Fibroblast of the conjunctiva (primary cell): ENCODE data around the gene RCOR2.

Experiments
- DNase-seq: peaks from one replicate; pipeline ENCODE4 v3.0.0-alpha.2; 2010; ENCODE audit warnings: low read depth

The RCOR2 gene

DNA sequence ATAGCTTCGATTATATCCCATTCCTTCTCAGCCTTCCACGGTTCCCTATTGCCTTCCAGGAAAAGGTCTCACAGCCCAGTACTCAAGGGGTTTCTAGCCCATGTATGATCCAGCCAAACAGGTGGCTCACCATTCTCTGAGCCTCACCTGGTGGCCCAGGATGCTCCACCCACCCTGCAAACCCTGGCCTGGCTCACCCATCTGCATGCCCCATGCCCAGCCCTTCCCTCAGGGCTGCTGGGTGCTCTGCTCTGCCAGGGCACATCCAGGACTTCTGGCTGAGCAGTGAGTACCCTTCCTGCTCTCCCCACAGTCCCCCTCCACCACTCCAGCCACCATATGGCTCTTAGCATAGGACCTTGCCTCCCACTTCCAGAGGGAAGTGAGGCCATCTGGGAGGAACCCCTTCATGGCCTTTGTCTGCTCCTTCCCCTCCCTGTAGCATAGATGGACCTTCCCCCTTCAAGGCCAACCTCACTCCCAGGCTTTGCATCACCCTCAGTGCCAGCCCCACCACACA is 5.8 kb upstream of the RCOR2 start:
- DNase-seq, result no peak

DNA sequence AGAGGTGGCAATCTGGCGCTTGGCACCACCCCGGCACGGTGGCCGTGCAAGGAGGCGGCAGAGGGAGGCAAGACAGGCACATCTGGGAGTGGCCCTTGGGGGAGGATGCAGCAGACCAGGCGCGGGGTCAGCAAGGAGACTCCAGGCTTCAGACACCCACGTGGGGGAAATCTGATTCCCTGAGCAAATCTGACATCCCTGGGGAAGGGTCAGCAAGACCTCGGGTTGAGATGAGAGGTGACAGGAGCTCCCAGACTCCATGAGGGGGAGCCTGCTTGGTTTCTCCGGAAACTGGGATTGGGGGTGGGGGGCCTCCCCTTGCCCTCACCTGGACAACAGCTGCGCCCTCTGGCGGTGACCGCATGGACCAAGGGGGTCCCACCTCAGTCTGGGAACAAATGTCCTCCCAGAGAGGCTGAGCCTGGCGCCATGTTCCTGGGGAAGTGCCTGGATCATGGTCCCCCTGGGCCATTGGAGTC is 4.0 kb upstream of the RCOR2 start:
- DNase-seq, result no peak

DNA sequence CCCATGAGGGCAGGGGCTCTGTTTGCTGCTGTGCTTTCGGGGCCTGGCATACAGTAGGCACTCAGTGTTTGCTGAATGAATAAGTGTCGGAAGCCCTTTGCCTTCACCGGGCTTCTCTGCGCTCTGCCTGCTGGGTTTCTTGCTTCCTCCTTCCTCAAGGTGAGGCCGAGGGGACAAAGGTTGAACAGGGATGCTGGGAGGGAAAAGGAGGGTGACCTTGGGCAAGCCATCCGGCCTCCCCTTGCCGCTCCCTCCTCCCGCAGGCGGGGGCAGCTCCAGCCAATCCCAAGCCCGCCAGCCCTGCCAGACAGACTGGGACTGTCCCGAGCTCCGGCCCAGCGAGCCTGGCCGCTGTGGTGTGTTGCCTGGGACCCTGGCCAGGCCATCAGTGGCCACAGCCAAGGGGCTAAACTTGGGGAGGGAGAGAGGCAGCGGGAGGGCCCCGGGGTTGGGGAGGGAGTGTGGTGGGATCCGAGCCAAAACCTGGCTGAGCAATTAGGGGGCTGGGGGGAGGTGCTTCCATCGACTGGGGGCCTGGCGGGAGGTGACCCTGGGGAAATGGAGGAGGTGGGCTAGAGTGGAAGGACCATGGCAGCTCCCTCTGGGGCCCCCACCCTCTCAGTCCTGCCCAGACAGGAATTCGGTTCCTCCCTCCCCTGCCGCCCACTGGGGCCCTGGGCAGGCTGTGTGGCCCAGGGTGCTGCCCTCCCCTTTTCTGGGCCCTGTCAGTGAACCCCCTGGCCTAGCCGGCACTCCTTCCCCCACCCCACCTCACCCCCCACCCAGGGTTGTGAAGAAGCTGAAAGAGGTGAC is 3.4 kb upstream of the RCOR2 start:
- no peak for DNase-seq

DNA sequence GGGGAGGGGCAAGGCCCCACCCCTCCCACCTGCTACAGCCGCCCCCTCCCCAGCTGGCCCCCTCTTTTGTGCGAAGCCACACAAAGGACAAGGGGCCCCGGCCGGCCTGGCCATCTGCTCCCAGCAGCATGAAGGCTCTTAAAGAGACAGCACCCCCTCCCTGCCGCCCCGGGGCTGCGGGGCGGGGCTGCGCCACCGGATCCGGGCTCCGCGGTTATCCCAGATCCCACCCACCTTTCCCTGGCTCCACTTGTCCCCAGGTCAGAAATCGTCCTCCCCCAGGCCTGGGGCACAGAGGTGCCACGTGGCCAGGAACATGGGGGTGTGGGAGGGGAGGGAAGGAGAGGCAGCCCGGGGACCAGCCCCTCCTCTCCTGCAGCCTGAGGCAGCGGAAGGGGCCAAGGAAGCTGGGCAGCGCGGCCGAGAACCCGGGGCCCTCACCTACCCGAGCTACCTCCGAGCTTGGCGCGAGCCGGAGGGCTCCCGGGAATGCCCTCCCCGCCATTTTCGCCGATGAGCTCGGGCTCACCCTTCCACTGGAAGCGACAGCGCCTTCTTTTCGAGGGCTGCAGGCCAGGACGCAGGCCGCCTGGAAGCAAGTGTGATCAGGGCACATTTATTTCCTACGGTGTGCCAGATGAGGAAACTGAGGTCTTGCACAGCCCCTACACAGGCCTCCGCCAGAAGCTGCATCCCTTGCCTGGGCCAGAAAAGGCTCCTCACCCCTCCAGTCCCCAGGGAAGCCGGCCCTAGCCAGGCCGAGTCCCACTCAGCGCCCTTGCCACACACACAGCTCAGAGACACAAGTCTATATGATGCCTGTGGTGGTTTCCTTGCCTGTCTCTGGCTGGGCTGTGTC is 2.5 kb upstream of the RCOR2 start:
- no peak for DNase-seq

DNA sequence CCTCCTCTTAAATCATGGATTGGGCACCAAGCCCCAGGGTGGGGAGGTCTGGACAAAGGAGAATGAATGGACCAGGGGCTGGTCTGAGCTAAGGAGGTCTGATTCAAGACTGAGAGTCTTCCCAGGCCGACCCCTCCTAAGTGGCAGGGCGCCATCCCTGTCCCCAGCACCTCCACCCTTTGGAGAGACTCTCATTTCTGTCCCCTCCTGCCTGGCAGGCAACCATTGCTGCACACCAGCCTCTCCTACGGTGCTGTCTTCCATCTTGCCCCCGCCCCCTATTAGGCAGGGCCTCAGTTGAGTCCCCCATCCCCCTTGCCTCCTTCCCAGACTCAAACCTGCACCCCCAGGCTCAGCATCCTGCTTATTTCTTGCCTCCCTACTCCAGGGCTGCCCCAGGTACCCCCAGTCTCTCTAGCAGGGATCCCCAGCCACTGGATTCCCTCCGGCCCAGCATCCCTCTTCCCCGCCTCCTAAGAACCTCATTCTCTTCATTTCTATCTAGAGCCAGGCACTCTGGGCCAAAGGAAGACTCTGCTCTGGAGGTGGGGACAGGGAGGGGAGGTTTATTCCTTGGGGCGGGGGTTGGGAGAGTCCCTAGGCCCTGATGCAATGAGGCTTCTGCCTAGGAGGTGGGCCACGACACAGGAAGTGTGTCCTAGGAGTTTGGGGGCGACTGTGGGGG is 1.7 kb upstream of the RCOR2 start:
- DNase-seq, result no peak

DNA sequence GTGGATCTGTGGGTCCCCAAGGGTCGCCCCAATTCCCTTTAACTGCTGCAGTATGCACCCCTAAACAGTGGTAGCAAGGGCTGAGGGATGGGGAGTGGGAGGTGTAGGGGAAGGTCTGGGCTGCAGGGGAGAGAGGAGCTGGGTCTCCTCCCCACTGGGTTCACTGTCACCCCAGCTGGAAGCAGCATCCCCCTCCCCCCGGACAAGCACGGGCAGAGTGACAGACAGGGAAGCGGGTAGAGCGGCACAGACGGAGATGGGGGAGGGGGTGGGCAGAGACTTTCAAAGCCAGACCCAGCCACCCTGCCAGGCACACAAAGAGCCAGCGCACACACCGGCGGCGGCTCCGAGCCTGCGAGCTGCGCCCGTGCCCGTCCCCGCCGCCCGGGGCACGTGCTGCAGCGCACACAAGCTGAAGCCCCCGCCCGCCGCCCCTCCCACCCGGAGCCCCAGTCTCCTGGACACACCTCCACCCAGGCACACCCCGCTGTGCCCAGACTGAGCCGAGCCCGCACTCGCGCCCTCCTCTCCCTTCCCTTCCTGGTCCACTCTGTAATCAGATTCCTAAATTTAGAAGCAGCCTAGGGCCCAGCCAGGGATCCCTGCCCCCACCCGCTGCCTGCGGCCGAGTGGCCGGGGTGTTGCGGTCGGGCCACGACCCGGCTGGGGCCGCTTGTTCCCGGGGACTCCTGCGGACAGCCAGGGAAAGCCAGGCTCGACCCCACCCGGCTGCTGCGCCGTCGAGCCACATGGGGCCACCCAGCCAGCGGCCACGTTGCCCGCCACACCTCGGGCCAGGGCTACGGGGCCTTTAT is 935 bp upstream of the RCOR2 start:
- no peak for DNase-seq

DNA sequence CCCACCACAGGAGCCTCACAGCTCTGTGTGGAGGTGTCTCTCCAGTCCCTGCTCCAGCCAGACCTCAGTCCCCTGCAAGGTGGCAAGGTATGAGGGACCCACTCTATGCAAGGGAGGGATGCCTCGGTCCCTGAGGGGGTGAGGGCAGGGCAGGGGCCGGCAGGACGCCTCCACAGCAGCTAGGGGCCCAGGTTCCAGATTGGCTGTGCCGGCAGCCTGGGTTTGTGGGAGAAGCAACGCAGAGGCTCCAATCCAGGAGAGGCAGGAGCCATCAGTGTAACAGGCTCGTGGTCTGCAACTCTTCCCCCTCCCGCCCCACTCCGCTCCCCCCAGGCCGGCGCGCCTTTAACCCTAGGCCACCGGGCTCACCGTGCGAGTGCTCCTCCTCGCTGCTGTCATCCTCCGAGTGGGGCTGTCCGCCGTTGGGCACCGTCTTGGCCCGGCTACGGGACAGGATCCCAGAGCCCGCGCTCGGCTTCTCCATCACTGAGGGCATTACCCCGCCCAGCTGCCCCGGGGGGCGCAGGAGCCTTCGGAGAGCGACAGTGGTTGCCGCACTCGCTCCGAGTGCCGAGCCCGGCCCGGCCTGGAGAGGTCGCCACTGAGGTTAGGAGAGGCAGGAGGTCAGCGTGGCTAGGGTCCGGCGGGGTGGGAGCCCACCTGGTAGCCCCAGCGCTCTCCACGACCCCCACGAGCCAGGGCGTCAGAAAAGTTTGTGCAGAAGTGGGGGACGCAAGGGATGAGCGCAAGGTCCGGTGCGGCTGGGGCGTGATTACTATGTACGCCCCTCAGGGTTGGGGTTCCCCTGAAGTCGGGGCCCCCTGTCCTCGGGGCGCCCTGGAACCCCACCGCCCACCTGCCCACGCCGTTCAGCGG is 765 bp downstream of the RCOR2 start:
- DNase-seq, result no peak

DNA sequence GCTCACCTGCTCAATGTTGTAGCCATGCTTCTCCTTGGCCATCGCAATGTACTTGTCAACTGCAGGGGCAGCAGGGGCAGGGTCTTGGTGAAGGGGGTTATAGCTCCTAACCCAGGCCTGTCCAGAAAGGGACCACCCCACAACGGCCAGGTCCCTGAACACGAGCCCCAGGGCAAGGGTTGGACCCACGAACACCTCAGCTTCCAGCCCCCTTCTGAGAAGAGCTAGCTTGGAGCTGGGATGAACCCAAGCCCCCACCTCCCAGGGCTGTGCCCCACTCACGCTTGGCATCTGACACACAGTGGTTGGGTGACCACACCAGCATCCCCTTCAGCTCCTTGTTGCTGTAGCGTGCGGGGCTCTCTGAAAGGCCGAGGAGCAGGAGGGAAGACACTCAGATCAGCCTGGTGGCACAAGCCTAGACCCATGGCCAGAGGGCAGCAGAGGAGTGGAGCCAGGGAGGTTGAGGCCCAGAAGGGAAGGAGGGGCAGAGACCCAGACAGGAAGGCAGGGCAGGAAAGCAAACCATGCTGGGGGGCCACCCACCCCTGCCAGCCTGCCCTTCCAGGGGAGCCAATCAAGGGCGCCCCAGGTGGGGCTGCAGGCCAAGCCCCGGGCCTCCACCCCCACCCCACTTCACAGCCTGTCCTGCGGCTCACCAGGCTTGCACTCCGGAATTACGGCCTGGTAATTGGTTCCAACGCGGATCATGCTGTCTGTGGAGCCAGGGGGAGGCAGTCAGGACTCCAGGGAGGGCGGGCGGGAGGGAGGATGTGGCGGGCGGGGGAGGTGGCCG is 1.9 kb downstream of the RCOR2 start:
- no peak for DNase-seq

DNA sequence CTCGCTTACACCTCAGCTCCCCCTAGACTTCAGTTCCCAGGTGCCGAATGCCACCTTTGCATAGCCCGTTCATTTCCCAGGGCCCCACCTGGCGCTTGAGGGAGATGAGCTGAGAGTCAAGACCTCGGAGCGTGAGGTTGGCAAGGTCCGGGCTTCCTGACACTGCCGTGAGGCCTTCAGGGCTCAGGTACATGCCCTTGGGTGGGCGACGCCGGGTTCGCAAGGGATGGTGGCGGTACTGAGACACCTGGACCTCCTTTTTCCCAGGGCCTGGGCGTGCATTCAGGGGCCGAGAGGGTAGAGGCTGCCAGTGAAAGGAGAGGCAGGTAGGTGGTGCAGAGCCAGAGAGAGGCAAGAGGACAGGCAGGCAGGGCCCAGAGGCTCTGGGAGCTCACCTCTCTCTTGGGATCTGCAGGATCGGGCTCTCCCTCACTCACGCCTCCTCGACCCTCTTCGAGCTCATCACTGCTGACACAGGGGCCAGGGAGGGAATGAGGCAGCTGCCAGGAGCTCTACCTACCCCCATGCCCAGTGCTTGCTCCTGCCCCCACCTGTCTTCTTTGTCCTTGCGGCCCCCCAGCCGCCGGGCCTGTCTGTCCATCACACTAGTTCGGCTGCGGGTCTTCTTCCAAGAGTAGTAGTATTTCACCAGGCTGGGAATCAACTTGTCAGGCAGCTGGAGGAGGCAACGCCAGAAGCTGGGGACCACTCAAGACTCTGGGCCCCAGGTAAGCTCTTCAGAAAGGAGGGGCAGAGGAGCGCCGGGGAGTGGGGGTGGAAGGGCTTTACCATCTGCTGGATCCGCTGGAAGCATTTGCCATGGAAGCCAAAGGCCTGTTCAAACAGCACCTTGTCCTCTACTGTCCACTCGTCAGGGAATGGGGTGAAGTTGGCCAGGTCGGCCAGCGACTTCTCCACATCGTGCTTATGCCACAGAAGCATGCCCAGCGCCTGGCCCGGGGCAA is 2.8 kb downstream of the RCOR2 start:
- DNase-seq, result no peak

DNA sequence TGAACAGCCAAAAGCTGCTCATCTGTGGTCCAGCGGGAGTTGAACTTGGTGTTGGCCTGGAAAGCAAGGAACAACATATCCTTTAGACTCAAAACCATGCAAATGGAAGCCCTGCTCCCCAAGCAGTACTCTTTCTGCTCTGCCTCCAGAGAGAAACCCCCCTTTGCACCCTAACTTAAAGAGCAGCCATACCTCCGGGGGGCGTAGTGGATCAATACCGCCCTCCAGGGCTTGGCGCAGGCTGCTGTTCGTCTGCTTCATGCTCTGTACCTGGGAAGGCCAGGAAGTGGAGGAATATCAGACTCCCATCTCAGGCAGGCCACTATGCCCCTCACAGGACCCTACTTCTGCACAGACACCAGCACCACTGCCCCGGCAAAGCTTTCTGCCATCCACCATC is 4.3 kb downstream of the RCOR2 start:
- no peak for DNase-seq

DNA sequence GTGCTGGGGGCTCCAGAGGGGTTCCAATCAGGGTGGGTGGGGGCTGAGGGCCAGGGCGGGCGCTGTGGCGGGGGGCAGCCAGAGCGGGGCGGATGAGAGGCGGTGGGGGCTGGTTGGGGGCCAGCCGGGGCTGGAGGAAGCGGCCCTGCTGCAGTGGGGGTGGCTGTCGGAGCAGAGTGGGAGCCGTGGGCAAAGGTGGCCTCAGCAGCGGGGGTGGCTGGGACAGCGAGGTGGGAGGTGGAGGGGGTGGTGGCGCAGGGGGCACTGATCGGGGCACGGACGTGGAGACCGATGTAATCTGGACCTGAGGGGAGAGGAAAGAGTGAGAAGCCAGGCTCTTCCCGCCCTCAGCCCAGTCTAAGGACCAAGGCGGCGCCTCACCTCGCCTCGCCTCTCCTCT is 5.1 kb downstream of the RCOR2 start:
- no peak for DNase-seq

DNA sequence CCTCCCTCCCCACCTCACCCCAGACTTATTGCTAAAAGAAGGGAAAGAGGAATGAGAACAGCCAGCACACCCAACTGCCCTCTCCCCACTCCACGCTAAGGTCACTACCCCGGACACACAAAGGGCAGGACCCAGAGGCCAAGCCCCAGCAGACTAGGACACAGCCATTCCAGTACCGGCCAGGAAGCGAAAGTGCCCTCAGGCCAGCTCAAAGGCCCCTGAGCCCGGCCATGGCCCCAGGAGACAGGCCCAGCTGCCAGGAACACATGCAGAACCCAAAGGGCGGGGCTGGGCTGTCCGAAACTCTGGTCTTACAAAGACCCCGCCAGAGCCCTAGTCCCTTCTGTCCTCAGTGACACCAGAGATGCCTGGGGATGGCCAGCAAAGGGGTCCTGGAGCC is 5.5 kb downstream of the RCOR2 start:
- DNase-seq, result no peak

DNA sequence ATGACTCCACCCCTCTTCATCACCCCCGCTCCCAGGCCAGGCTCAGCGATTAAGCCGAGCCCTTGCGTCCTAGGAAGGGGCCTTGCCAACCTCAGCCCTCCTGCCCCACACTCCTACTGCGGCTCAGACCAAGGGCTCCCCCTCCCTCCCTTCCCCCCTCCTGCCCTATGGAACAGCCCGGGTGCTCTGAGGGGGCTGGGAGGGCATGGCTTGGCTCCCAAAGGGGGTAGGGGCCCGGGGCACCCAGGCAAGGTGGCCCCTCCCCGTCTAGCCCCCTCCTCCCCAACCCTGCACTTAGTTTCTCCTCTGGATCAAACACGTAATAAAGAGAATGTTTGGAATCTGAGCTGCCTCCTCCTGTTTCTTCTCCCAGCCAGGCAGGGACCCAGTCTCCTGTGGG is 6.3 kb downstream of the RCOR2 start:
- DNase-seq, result no peak

DNA sequence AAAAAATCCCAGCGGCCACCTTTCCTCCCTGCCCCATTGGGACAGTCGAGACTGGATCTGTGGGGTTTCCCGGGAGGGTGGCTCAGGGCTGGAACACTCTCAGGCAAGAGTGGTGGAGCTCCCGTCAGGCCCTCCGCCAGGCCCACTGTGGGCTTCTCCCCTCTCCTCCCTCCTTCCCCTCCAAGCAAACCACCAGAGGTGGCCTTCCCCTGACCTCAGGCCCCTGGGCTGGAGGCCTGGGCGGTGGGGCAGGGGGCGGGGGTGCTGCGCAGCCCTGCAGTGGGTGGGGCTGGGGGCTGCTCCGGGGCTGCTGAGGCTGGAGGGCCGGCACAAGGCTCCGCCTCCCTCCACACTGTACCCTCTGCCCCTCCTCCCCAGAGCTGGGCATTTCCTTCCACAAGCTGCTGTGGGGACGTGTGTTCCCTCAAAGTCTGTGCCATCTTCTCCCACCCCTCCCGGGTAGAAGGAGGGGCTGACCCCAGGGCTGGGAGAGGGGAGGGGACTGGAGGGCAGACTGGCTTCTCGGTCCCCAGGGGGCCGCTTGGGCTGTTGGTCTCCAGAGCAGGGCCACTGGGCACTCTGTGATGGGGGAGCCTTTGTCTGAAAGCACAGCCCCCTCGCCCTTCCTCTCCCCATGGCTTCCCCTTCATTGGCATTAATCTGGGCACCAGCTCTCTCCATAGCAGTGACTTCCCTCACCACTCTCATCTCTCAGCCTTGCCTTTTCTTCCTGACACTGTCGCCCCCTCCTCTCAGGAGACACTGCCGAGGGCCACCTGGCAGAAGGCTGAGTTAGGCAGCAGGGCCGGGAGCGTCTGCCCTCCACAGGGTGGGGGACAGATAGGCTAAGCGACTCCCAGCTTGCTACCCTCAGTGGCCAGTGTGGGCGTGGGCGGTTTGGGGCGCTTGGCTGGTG is 7.1 kb downstream of the RCOR2 start:
- no peak for DNase-seq

DNA sequence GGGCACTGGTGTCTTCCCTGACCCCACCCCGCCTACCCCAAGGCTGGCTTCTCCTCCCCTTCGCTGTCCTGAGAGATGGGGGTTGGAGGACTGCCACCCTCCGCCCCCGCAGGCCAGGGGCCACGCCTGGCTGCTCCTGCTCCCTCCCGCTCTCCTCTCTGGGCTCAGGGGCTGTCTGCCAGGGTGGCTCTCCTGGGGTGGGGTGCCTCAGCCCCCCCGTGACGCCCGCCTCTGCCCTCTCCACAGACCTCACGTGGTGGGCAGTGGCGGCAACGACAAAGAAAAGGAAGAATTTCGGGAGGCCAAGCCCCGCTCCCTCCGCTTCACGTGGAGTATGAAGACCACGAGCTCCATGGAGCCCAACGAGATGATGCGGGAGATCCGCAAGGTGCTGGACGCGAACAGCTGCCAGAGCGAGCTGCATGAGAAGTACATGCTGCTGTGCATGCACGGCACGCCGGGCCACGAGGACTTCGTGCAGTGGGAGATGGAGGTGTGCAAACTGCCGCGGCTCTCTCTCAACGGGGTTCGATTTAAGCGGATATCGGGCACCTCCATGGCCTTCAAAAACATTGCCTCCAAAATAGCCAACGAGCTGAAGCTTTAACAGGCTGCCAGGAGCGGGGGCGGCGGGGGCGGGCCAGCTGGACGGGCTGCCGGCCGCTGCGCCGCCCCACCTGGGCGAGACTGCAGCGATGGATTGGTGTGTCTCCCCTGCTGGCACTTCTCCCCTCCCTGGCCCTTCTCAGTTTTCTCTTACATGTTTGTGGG is 8.1 kb downstream of the RCOR2 start:
- no peak for DNase-seq

DNA sequence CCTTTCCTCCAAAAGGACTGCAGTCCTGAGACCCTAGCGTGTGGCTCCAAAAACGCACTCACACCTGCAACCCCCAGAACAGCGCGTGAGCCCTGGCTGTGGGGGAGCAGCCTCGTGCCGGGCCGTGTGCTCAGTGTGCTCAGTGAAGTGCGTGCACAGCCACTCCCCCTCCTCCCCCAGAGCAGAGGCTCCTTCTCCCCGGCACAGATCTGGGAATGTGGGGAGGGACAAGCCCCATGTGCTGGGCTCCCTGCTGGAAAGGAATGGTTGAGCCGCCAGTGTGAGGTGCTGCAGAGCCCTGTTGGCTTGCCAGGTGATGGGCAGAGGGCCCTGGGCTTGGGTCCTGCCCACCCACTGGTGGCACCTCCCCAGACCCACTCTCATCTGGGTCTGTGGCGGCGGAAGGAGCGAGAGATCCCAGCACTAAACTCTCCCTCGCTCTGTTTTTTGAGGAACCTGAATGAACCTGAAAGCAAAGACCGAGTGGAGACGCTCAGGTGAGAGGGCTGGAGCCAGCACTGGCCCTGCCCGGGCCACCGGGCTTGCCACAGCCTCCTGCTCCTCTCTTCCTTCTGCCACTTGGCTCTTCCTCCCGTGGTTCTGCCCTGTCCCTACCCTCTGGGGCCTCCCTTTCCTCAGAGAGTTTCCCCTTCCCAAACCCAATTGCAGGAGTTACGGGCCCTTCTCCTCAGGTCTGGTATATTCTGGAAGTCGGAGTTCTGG is 9.0 kb downstream of the RCOR2 start:
- no peak for DNase-seq
